WTC11 (cell line): Measurements from ENCODE around the gene MIER1. TPM values are rescaled to one million over a fixed set of nuclear protein-coding genes. Genes with fewer than 3 reads are reported as not detected.

Source experiments
- ATAC-seq: fragments of 200-7000 bp; cut with Tn5 transposase; 2 replicates; pipeline ENCODE4 v1.10.0; 2021; ENCODE audit warnings: mild to moderate bottlenecking, moderate library complexity
- CTCF ChIA-PET: fragments of 300-600 bp; sonication (Branson Sonifier 250); formaldehyde crosslinking; loops from one replicate; lab custom pipeline; 2021; ENCODE audit warnings: antibody characterized with exemption; lab: Charles Lee
- POLR2A ChIA-PET: fragments of 350-600 bp; sonication (Branson Sonifier 250); formaldehyde crosslinking; loops from one replicate; lab custom pipeline; 2021; ENCODE audit warnings: antibody characterized with exemption; lab: Charles Lee
- DNase-seq: peaks from one replicate; pipeline ENCODE4 v3.0.0; 2021; ENCODE audit warnings: low spot score
- H3K27ac Mint-ChIP-seq: 2 replicates; pipeline ENCODE4 v1.8.0; 2021; ENCODE audit warnings: mixed read lengths
- H3K27me3 Mint-ChIP-seq: 2 replicates; pipeline ENCODE4 v1.8.0; 2021; ENCODE audit warnings: low read depth, mild to moderate bottlenecking, moderate library complexity, mixed read lengths
- H3K36me3 Mint-ChIP-seq: 2 replicates; pipeline ENCODE4 v1.8.0; 2021; ENCODE audit warnings: mixed read lengths
- H3K4me1 Mint-ChIP-seq: 2 replicates; pipeline ENCODE4 v1.8.0; 2022; ENCODE audit warnings: mixed read lengths
- H3K4me3 Mint-ChIP-seq: 2 replicates; pipeline ENCODE4 v1.8.0; 2021; ENCODE audit warnings: mild to moderate bottlenecking, moderate library complexity, mixed read lengths
- H3K9me3 Mint-ChIP-seq: 2 replicates; pipeline ENCODE4 v1.8.0; 2021; ENCODE audit warnings: mixed read lengths
- ATF1 ChIP-seq: sonication (generic); formaldehyde crosslinking; IDR thresholded peaks from 2 replicates; pipeline ENCODE4 v1.8.1; 2023; ENCODE audit warnings: mild to moderate bottlenecking, moderate library complexity, missing genetic modification reagents
- CBFB ChIP-seq: sonication (generic); formaldehyde crosslinking; IDR thresholded peaks from 2 replicates; pipeline ENCODE4 v1.8.1; 2022; ENCODE audit warnings: mild to moderate bottlenecking, low read depth, missing genetic modification reagents
- ERG ChIP-seq: fragments of 250-450 bp; sonication (Bioruptor Pico); IDR thresholded peaks from 2 replicates; pipeline ENCODE4 v1.8.0; 2021; ENCODE audit warnings: mild to moderate bottlenecking
- FOXJ3 ChIP-seq: sonication (generic); formaldehyde crosslinking; IDR thresholded peaks from 2 replicates; pipeline ENCODE4 v1.9.0; 2021; ENCODE audit warnings: missing genetic modification reagents, mild to moderate bottlenecking, borderline replicate concordance
- FOXK1 ChIP-seq: sonication (generic); formaldehyde crosslinking; IDR thresholded peaks from 2 replicates; pipeline ENCODE4 v1.8.0; 2022; ENCODE audit warnings: mild to moderate bottlenecking, moderate library complexity, missing genetic modification reagents
- GABPB1 ChIP-seq: sonication (generic); formaldehyde crosslinking; IDR thresholded peaks from 2 replicates; pipeline ENCODE4 v1.8.1; 2023; ENCODE audit warnings: mild to moderate bottlenecking, missing genetic modification reagents
- GRHL2 ChIP-seq: fragments of 250-450 bp; sonication (Bioruptor Pico); IDR thresholded peaks from 2 replicates; pipeline ENCODE4 v1.8.0; 2022; ENCODE audit warnings: mild to moderate bottlenecking, moderate library complexity; ENCODE audit not compliant: insufficient replicate concordance, severe bottlenecking
- IRF2 ChIP-seq: sonication (generic); formaldehyde crosslinking; IDR thresholded peaks from 2 replicates; pipeline ENCODE4 v1.8.0; 2022; ENCODE audit warnings: low read depth, missing genetic modification reagents, borderline replicate concordance
- MAX ChIP-seq: sonication (generic); formaldehyde crosslinking; IDR thresholded peaks from 2 replicates; pipeline ENCODE4 v1.8.0; 2022; ENCODE audit warnings: mild to moderate bottlenecking, missing genetic modification reagents
- MYBL2 ChIP-seq: sonication (generic); formaldehyde crosslinking; IDR thresholded peaks from 2 replicates; pipeline ENCODE4 v1.8.1; 2023; ENCODE audit warnings: mild to moderate bottlenecking, moderate library complexity, missing genetic modification reagents
- RORB ChIP-seq: fragments of 250-450 bp; sonication (Bioruptor Pico); IDR thresholded peaks from 2 replicates; pipeline ENCODE4 v1.9.0; 2021; ENCODE audit warnings: mild to moderate bottlenecking
- USF1 ChIP-seq: sonication (generic); formaldehyde crosslinking; IDR thresholded peaks from 2 replicates; pipeline ENCODE4 v1.8.0; 2022; ENCODE audit warnings: mild to moderate bottlenecking, missing genetic modification reagents
- ZNF232 ChIP-seq: sonication (generic); formaldehyde crosslinking; IDR thresholded peaks from 2 replicates; pipeline ENCODE4 v1.8.0; 2022; ENCODE audit warnings: mild to moderate bottlenecking, missing genetic modification reagents
- ZNF396 ChIP-seq: fragments of 250-450 bp; sonication (Bioruptor Pico); IDR thresholded peaks from 2 replicates; pipeline ENCODE4 v1.8.0; 2021; ENCODE audit warnings: mild to moderate bottlenecking, moderate library complexity, borderline replicate concordance
- total RNA-seq: library from RNA; stranded (reverse); gene quantifications from 3 replicates; pipeline ENCODE4 v1.2.3, GENCODE V29; 2021
- TF ChIP-seq, protein P1 (sequence below): sonication (generic); formaldehyde crosslinking; IDR thresholded peaks from 2 replicates; pipeline ENCODE4 v1.8.0; 2022; ENCODE audit warnings: mild to moderate bottlenecking, missing genetic modification reagents
- TF ChIP-seq, protein P2 (sequence below): fragments of 200-600 bp; IDR thresholded peaks from 2 replicates; pipeline ENCODE4 v1.8.0; 2022; ENCODE audit warnings: antibody characterized with exemption
- TF ChIP-seq, protein P3 (sequence below): sonication (generic); formaldehyde crosslinking; conservative IDR thresholded peaks from 2 replicates; pipeline ENCODE4 v1.8.1; 2022; ENCODE audit warnings: mild to moderate bottlenecking, missing genetic modification reagents
- TF ChIP-seq, protein P4 (sequence below): sonication (generic); formaldehyde crosslinking; IDR thresholded peaks from 2 replicates; pipeline ENCODE4 v1.8.1; 2023; ENCODE audit warnings: mild to moderate bottlenecking, missing genetic modification reagents
- TF ChIP-seq, protein P5 (sequence below): sonication (generic); formaldehyde crosslinking; IDR thresholded peaks from 2 replicates; pipeline ENCODE4 v1.8.1; 2023; ENCODE audit warnings: mild to moderate bottlenecking, missing genetic modification reagents, borderline replicate concordance
- TF ChIP-seq, protein P6 (sequence below): fragments of 250-450 bp; sonication (Bioruptor Pico); IDR thresholded peaks from 2 replicates; pipeline ENCODE4 v1.9.0; 2021; ENCODE audit warnings: mild to moderate bottlenecking

Gene MIER1
- total RNA-seq, 1 experiment from 2014 or later: 31.0 TPM

DNA sequence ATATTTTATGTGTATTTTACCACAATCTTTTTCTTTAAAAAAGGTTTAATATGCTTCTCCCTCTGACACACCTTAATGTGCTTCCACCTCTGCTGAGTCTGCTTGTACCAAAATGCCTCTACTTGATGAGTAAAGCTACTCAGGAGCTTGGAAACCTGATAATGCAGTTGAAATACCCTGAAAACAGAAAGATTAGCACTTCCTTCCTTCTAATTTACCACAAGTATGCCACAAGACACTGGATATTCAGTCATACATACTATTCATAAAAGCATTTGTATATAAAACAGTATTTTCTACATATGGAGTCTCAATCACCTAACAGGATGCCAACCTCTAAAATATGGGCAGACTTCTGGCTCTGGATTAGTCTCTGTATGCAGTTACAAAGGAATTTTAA lies 74.2 kb downstream of the MIER1 start:
- ChIA-PET POLR2A (no interaction called here), CTCF (no interaction called here)
- Mint-ChIP-seq H3K9me3 (no peaks in the 10 kb centered on the region), H3K36me3 (no peaks in the 10 kb centered on the region), H3K27me3 (no peaks in the 10 kb centered on the region), H3K4me1 (no peaks in the 10 kb centered on the region), H3K4me3 (no peak overlapping the region), H3K27ac (no peak overlapping the region)
- TF ChIP-seq IRF2 (CRISPR knock-in tag) (no peak), GABPB1 (no peak), RORB (no peak), MAX (no peak), ATF1 (CRISPR knock-in tag) (no peak), FOXK1 (CRISPR knock-in tag) (no peak), ZNF396 (no peak), FOXJ3 (CRISPR knock-in tag) (no peak), GRHL2 (CRISPR knock-in tag) (no peak), MYBL2 (CRISPR knock-in tag) (no peak), ERG (CRISPR knock-in tag) (no peak), ZNF232 (CRISPR knock-in tag) (no peak), USF1 (CRISPR knock-in tag) (no peak), CBFB (no peak)
- TF ChIP-seq, protein P1, sequence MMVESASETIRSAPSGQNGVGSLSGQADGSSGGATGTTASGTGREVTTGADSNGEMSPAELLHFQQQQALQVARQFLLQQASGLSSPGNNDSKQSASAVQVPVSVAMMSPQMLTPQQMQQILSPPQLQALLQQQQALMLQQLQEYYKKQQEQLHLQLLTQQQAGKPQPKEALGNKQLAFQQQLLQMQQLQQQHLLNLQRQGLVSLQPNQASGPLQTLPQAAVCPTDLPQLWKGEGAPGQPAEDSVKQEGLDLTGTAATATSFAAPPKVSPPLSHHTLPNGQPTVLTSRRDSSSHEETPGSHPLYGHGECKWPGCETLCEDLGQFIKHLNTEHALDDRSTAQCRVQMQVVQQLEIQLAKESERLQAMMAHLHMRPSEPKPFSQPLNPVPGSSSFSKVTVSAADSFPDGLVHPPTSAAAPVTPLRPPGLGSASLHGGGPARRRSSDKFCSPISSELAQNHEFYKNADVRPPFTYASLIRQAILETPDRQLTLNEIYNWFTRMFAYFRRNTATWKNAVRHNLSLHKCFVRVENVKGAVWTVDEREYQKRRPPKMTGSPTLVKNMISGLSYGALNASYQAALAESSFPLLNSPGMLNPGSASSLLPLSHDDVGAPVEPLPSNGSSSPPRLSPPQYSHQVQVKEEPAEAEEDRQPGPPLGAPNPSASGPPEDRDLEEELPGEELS (CRISPR knock-in tag): no peak
- TF ChIP-seq, protein P2, sequence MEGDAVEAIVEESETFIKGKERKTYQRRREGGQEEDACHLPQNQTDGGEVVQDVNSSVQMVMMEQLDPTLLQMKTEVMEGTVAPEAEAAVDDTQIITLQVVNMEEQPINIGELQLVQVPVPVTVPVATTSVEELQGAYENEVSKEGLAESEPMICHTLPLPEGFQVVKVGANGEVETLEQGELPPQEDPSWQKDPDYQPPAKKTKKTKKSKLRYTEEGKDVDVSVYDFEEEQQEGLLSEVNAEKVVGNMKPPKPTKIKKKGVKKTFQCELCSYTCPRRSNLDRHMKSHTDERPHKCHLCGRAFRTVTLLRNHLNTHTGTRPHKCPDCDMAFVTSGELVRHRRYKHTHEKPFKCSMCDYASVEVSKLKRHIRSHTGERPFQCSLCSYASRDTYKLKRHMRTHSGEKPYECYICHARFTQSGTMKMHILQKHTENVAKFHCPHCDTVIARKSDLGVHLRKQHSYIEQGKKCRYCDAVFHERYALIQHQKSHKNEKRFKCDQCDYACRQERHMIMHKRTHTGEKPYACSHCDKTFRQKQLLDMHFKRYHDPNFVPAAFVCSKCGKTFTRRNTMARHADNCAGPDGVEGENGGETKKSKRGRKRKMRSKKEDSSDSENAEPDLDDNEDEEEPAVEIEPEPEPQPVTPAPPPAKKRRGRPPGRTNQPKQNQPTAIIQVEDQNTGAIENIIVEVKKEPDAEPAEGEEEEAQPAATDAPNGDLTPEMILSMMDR: no peak
- TF ChIP-seq, protein P3, sequence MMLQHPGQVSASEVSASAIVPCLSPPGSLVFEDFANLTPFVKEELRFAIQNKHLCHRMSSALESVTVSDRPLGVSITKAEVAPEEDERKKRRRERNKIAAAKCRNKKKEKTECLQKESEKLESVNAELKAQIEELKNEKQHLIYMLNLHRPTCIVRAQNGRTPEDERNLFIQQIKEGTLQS (CRISPR knock-in tag): no peak
- TF ChIP-seq, protein P4, sequence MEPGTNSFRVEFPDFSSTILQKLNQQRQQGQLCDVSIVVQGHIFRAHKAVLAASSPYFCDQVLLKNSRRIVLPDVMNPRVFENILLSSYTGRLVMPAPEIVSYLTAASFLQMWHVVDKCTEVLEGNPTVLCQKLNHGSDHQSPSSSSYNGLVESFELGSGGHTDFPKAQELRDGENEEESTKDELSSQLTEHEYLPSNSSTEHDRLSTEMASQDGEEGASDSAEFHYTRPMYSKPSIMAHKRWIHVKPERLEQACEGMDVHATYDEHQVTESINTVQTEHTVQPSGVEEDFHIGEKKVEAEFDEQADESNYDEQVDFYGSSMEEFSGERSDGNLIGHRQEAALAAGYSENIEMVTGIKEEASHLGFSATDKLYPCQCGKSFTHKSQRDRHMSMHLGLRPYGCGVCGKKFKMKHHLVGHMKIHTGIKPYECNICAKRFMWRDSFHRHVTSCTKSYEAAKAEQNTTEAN (CRISPR knock-in tag): no peak
- TF ChIP-seq, protein P5, sequence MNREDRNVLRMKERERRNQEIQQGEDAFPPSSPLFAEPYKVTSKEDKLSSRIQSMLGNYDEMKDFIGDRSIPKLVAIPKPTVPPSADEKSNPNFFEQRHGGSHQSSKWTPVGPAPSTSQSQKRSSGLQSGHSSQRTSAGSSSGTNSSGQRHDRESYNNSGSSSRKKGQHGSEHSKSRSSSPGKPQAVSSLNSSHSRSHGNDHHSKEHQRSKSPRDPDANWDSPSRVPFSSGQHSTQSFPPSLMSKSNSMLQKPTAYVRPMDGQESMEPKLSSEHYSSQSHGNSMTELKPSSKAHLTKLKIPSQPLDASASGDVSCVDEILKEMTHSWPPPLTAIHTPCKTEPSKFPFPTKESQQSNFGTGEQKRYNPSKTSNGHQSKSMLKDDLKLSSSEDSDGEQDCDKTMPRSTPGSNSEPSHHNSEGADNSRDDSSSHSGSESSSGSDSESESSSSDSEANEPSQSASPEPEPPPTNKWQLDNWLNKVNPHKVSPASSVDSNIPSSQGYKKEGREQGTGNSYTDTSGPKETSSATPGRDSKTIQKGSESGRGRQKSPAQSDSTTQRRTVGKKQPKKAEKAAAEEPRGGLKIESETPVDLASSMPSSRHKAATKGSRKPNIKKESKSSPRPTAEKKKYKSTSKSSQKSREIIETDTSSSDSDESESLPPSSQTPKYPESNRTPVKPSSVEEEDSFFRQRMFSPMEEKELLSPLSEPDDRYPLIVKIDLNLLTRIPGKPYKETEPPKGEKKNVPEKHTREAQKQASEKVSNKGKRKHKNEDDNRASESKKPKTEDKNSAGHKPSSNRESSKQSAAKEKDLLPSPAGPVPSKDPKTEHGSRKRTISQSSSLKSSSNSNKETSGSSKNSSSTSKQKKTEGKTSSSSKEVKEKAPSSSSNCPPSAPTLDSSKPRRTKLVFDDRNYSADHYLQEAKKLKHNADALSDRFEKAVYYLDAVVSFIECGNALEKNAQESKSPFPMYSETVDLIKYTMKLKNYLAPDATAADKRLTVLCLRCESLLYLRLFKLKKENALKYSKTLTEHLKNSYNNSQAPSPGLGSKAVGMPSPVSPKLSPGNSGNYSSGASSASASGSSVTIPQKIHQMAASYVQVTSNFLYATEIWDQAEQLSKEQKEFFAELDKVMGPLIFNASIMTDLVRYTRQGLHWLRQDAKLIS (CRISPR knock-in tag): no peak
- TF ChIP-seq, protein P6, sequence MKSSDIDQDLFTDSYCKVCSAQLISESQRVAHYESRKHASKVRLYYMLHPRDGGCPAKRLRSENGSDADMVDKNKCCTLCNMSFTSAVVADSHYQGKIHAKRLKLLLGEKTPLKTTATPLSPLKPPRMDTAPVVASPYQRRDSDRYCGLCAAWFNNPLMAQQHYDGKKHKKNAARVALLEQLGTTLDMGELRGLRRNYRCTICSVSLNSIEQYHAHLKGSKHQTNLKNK: no peak
- DNase-seq (no peak), ATAC-seq (no peak)
